ENCODE measurements around the gene PACRG.

Gene PACRG

GRCh38 chr6:163335671-163336545 lies 608.1 kb downstream of the PACRG start:
- DNase-seq (ENCODE audit: insufficient read length, low spot score) (no peak), FAIRE-seq (no peak)
- no peak for TF ChIP-seq POLR2A (IDR thresholded peaks at IDR 0.05; ENCODE audit: low read depth, low read length)

- DNase-seq (ENCODE audit: insufficient read length, low spot score): no peak
- no peak for TF ChIP-seq POLR2A (IDR thresholded peaks at IDR 0.05; ENCODE audit: low read depth, low read length)
- no peak for FAIRE-seq
Observed at GRCh38 chr6:163336961-163337360, 609.2 kb downstream of the PACRG start.

- no peak for FAIRE-seq
- no peak for TF ChIP-seq POLR2A (IDR thresholded peaks at IDR 0.05; ENCODE audit: low read depth, low read length)
- DNase-seq (ENCODE audit: insufficient read length, low spot score): no peak
Observed at GRCh38 chr6:163337958-163338357, 610.2 kb downstream of the PACRG start.

- FAIRE-seq: no peak
- TF ChIP-seq POLR2A (IDR thresholded peaks at IDR 0.05; ENCODE audit: low read depth, low read length): no peak
- no peak for DNase-seq (ENCODE audit: insufficient read length, low spot score)
Observed at GRCh38 chr6:163338671-163339405, 611.1 kb downstream of the PACRG start.

GRCh38 chr6:163339466-163339865 lies 611.7 kb downstream of the PACRG start:
- DNase-seq (ENCODE audit: insufficient read length, low spot score) (no peak), FAIRE-seq (no peak)
- TF ChIP-seq POLR2A (IDR thresholded peaks at IDR 0.05; ENCODE audit: low read depth, low read length): no peak

- FAIRE-seq (no peak), DNase-seq (ENCODE audit: insufficient read length, low spot score) (no peak)
- TF ChIP-seq POLR2A (IDR thresholded peaks at IDR 0.05; ENCODE audit: low read depth, low read length): no peak
Observed at GRCh38 chr6:163340201-163340887, 612.6 kb downstream of the PACRG start.

- no peak for TF ChIP-seq POLR2A (IDR thresholded peaks at IDR 0.05; ENCODE audit: low read depth, low read length)
- DNase-seq (ENCODE audit: insufficient read length, low spot score) (no peak), FAIRE-seq (no peak)
Observed at GRCh38 chr6:163341224-163342061, 613.7 kb downstream of the PACRG start.

- TF ChIP-seq POLR2A (IDR thresholded peaks at IDR 0.05; ENCODE audit: low read depth, low read length): no peak
- FAIRE-seq (no peak), DNase-seq (ENCODE audit: insufficient read length, low spot score) (no peak)
Observed at GRCh38 chr6:163342571-163343539, 615.1 kb downstream of the PACRG start.

GRCh38 chr6:163343609-163344008 lies 615.8 kb downstream of the PACRG start:
- no peak for TF ChIP-seq POLR2A (IDR thresholded peaks at IDR 0.05; ENCODE audit: low read depth, low read length)
- DNase-seq (ENCODE audit: insufficient read length, low spot score): no peak
- FAIRE-seq: no peak

- no peak for FAIRE-seq
Observed at GRCh38 chr6:163344411-163344810, 616.6 kb downstream of the PACRG start.

GRCh38 chr6:163345931-163346330 lies 618.2 kb downstream of the PACRG start:
- no peak for DNase-seq (ENCODE audit: insufficient read length, low spot score)
- TF ChIP-seq POLR2A (IDR thresholded peaks at IDR 0.05; ENCODE audit: low read depth, low read length): no peak
- FAIRE-seq: no peak

More at GRCh38 chr6:163344411-163344810, 616.6 kb downstream of the PACRG start:
- DNase-seq (ENCODE audit: insufficient read length, low spot score): no peak
- TF ChIP-seq POLR2A (IDR thresholded peaks at IDR 0.05; ENCODE audit: low read depth, low read length): no peak

- FAIRE-seq (no peak), DNase-seq (ENCODE audit: insufficient read length, low spot score) (no peak)
- no peak for TF ChIP-seq POLR2A (IDR thresholded peaks at IDR 0.05; ENCODE audit: low read depth, low read length)
Observed at GRCh38 chr6:163346497-163346961, 618.8 kb downstream of the PACRG start.

All from H54 (cell line).